Measurements from ENCODE around the gene RNF11.

RNF11 gene

GRCh38 chr1:51230501-51231078, 5.5 kb upstream of the RNF11 start:
- no peak overlapping the region for H3K27ac ChIP-seq
- no peak for TF ChIP-seq CTCF (conservative IDR thresholded peaks at IDR 0.05)

DNA sequence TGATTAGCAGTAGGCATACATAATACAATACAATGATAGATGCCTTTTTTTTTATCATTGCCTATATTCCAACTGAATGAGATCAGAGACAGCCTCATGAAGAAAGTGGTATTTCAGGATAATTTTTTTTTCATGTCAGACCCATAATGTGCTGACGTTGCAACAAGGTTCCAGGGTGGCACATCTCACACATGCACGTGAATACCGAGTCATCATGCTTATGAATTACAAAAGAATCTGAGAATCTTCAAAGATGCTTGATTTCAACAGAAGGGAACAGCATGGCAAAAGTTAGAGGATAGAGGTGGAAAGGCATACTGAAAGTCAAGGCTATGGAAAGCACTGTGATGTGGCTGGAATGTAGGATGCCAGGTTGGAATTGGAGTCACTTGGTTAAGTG, 5.0 kb upstream of the RNF11 start:
- TF ChIP-seq CTCF (conservative IDR thresholded peaks at IDR 0.05), result no peak
- no peak overlapping the region for H3K27ac ChIP-seq

- no peak overlapping the region for H3K27ac ChIP-seq
- TF ChIP-seq CTCF (conservative IDR thresholded peaks at IDR 0.05), result no peak
Observed at GRCh38 chr1:51231896-51232295, 4.2 kb upstream of the RNF11 start.

- peak overlapping the region; percentile 89 for H3K27ac ChIP-seq
Observed at GRCh38 chr1:51234236-51234635, 1.8 kb upstream of the RNF11 start.

DNA sequence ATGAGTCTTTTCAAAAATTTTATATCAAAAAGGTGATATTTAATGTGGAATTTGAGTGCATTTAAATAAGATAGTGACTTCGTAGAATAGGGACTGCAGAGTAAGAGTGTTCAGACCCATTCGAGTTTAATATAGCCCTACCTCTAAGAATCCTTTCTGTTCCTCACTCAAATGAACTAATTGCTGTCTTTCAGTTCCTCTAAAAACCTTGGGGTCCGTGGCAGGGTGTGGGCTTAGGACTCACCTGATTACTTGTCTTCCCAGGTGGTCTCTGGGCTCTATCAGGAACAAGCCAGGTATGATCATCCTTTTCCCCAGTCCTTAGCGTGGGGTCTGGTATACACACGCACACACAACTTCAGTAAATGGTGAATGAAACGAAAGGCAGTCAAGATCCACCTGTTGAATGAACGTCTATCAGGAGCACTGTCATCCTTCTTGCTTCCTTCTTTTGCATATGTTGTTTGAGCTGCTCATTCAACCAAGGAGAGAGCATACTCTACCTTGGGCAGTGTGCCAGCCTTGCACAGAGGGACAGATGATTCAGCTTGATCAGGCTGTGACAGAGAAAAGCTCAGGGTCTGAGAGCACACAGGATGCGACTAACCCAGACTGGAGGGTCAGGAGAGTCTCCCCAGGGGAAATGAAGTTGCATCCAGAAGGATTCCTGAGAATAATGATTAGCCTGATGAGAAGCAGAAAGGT, 1.2 kb upstream of the RNF11 start:
- peak overlapping the region; percentile 89 for H3K27ac ChIP-seq
- no peak for TF ChIP-seq CTCF (conservative IDR thresholded peaks at IDR 0.05)

DNA sequence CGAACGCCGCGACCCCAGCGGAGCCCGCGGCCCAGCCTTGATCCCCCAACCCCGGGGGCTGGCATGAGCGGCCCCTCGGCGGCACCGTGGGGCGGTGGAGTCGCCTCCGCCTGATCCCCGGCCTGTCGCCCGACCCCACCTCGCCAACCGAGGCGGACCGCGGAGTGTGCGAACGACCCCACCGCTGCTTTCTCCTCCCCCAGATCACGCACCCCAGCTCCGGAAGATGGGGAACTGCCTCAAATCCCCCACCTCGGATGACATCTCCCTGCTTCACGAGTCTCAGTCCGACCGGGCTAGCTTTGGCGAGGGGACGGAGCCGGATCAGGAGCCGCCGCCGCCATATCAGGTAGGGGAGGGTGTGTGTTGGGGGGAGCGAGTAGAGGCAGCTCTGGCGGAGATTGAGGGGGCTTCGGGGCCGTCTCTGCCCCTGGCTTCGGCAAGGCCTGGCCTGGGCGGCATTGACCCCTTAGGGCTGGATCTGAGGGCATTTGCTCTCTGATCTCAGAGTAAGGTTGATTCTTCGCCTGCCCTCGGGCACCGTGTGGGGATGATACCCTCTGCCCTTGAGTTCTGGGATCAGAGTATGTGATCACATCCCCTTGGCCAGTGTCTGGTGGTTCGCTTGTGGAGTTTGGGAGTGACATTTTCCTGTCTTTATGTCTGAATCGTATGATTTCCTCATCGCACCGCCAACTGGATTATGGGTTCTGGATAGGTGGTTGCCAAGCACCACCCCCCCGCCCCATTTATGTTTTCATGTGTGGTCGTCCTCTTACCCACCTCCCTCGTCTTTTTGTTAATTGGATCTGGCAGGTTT, 668 bp downstream of the RNF11 start:
- TF ChIP-seq CTCF (conservative IDR thresholded peaks at IDR 0.05), result no peak
- peak overlapping the region; percentile 89 for H3K27ac ChIP-seq

- peak overlapping the region; percentile 89 for H3K27ac ChIP-seq
- no peak for TF ChIP-seq CTCF (conservative IDR thresholded peaks at IDR 0.05)
Observed at GRCh38 chr1:51237351-51238033, 1.4 kb downstream of the RNF11 start.
